OCI-LY3 (cell line): ENCODE measurements around the gene NCAN.

ENCODE experiments used
- H2AFZ ChIP-seq: fragments of 200-600, 300-600 bp; shearing (Covaris generic); 2 replicates; pipeline ENCODE4 v1.6.0; 2014; ENCODE audit warnings: antibody characterized with exemption, low read depth, low read length
- H3K27ac ChIP-seq: fragments of 200-600, 300-600 bp; sonication (generic); 2 replicates; pipeline ENCODE4 v1.5.1; 2014; ENCODE audit warnings: mild to moderate bottlenecking, low read length, moderate library complexity, mixed read lengths
- H3K27me3 ChIP-seq: fragments of 200-600, 300-600 bp; sonication (generic); 2 replicates; pipeline ENCODE4 v1.6.1; 2014; ENCODE audit warnings: low read depth, low read length, mixed read lengths
- H3K36me3 ChIP-seq: fragments of 200-600, 300-600 bp; sonication (generic); replicated peaks from 2 replicates; pipeline ENCODE3; 2014; ENCODE audit warnings: low read depth, low read length, mixed read lengths
- H3K4me1 ChIP-seq: fragments of 300-600, 200-600 bp; sonication (generic); 2 replicates; pipeline ENCODE4 v1.6.1; 2014; ENCODE audit warnings: low read length, mixed read lengths
- H3K4me2 ChIP-seq: fragments of 200-600, 300-600 bp; sonication (generic); 2 replicates; pipeline ENCODE4 v1.6.1; 2014; ENCODE audit warnings: low read length, mixed read lengths
- H3K4me3 ChIP-seq: fragments of 300-600, 200-600 bp; sonication (generic); 2 replicates; pipeline ENCODE4 v1.5.1; 2014; ENCODE audit warnings: antibody characterized with exemption, mild to moderate bottlenecking, low read length, moderate library complexity
- H3K79me2 ChIP-seq: fragments of 300-600, 200-600 bp; shearing (Covaris generic); 2 replicates; pipeline ENCODE4 v1.6.1; 2014; ENCODE audit warnings: mild to moderate bottlenecking, low read length, mixed read lengths
- H3K9ac ChIP-seq: fragments of 300-600, 200-600 bp; shearing (Covaris generic); 2 replicates; pipeline ENCODE4 v1.6.0; 2014; ENCODE audit warnings: mild to moderate bottlenecking, low read length, moderate library complexity
- H3K9me3 ChIP-seq: fragments of 200-600, 300-600 bp; shearing (Covaris generic); 2 replicates; pipeline ENCODE4 v1.6.1; 2014; ENCODE audit warnings: low read length, mixed read lengths; ENCODE audit not compliant: insufficient read depth
- H4K20me1 ChIP-seq: fragments of 200-600, 300-600 bp; sonication (generic); 2 replicates; pipeline ENCODE4 v1.6.1; 2016; ENCODE audit warnings: low read length, mixed read lengths; ENCODE audit not compliant: insufficient read depth
- CTCF ChIP-seq: fragments of 200-600, 300-600 bp; sonication (generic); IDR thresholded peaks from 2 replicates; pipeline ENCODE4 v1.5.1; 2014; ENCODE audit warnings: antibody characterized with exemption, low read length, low read depth
- EZH2phosphoT487 ChIP-seq: fragments of 200-600 bp; shearing (Covaris generic); IDR thresholded peaks from 2 replicates; pipeline ENCODE4 v1.6.1; 2018; ENCODE audit warnings: antibody characterized with exemption, mixed run types, low read depth

Gene NCAN

GRCh38 chr19:19261350-19262189 is 49.8 kb downstream of the NCAN start:
- no peaks in the 10 kb centered on the region for H4K20me1 ChIP-seq
- no peak overlapping the region for H3K27ac ChIP-seq
- H3K27me3 ChIP-seq = 0 out of 2 replicates have a peak, but pooled peaks cover under 1% of the 10 kb centered on the region
- H3K9ac ChIP-seq = no peak overlapping the region
- no peak overlapping the region for H2AFZ ChIP-seq
- no peaks in the 10 kb centered on the region for H3K9me3 ChIP-seq
- H3K4me1 ChIP-seq = no peaks in the 10 kb centered on the region
- no peaks in the 10 kb centered on the region for H3K79me2 ChIP-seq
- no peak overlapping the region for H3K4me3 ChIP-seq
- no peak overlapping the region for H3K4me2 ChIP-seq
- TF ChIP-seq CTCF (no peak), EZH2phosphoT487 (no peak)
- no peaks in the 10 kb centered on the region for H3K36me3 ChIP-seq

GRCh38 chr19:19262190-19263057 is 50.7 kb downstream of the NCAN start:
- TF ChIP-seq EZH2phosphoT487 (no peak), CTCF (no peak)
- Histone ChIP-seq H3K4me2 (no peak overlapping the region), H3K4me1 (no peaks in the 10 kb centered on the region), H3K27ac (no peak overlapping the region), H3K4me3 (no peak overlapping the region), H3K9me3 (no peaks in the 10 kb centered on the region), H3K27me3 (no peaks in the 10 kb centered on the region), H3K9ac (no peak overlapping the region), H3K36me3 (no peaks in the 10 kb centered on the region), H4K20me1 (no peaks in the 10 kb centered on the region), H3K79me2 (no peaks in the 10 kb centered on the region), H2AFZ (no peak overlapping the region)

- Histone ChIP-seq H3K36me3 (no peaks in the 10 kb centered on the region), H2AFZ (no peak overlapping the region), H3K4me2 (no peak overlapping the region), H3K27ac (no peak overlapping the region), H3K4me3 (no peak overlapping the region), H3K9ac (no peak overlapping the region), H3K4me1 (no peaks in the 10 kb centered on the region), H3K9me3 (no peaks in the 10 kb centered on the region), H4K20me1 (no peaks in the 10 kb centered on the region), H3K27me3 (no peaks in the 10 kb centered on the region), H3K79me2 (no peaks in the 10 kb centered on the region)
- no peak for TF ChIP-seq EZH2phosphoT487
Measured at GRCh38 chr19:19263886-19264487, 52.2 kb downstream of the NCAN start.

GRCh38 chr19:19267305-19267704 is 55.5 kb downstream of the NCAN start:
- H3K36me3 ChIP-seq = no peaks in the 10 kb centered on the region
- H3K9ac ChIP-seq = no peak overlapping the region
- no peaks in the 10 kb centered on the region for H4K20me1 ChIP-seq
- H3K4me1 ChIP-seq = no peaks in the 10 kb centered on the region
- no peak overlapping the region for H2AFZ ChIP-seq
- no peaks in the 10 kb centered on the region for H3K79me2 ChIP-seq
- H3K27me3 ChIP-seq = no peaks in the 10 kb centered on the region
- no peak overlapping the region for H3K27ac ChIP-seq
- no peak for TF ChIP-seq CTCF
- TF ChIP-seq EZH2phosphoT487 = no peak
- no peaks in the 10 kb centered on the region for H3K9me3 ChIP-seq
- H3K4me2 ChIP-seq = no peak overlapping the region
- no peak overlapping the region for H3K4me3 ChIP-seq
